K562 (cell line): ENCODE results near the gene TFF1. TPM values are rescaled to one million over a fixed set of nuclear protein-coding genes. Genes with fewer than 3 reads are reported as not detected.

Source experiments
- ATAC-seq: fragments of 200-7000 bp; cut with Tn5 transposase; 3 replicates; pipeline ENCODE4 v1.9.1; 2020; ENCODE audit warnings: moderate library complexity
- BruUV-seq: library from RNA; stranded (reverse); fragments of 400-500 nt; replicated peaks from 2 replicates; lab custom pipeline; 2021; lab: Mats Ljungman, UMichigan
- CTCF ChIA-PET: fragments of 300-600 bp; formaldehyde crosslinking; extraction: SDS; loops from one replicate; lab custom pipeline; 2021; ENCODE audit warnings: low intra/inter-chr PET ratio; lab: Yijun Ruan, JAX
- POLR2A ChIA-PET: fragments of 300-600, 350-650 bp; sonication (Branson Sonifier 250); formaldehyde crosslinking; extraction: SDS; loops from one replicate; lab custom pipeline; 2021; ENCODE audit warnings: antibody characterized with exemption, inconsistent platforms; lab: Yijun Ruan, JAX
- DNase-seq, 4 experiments: peaks; one replicate each; pipeline versions ENCODE4 v3.0.0 to v3.0.0-alpha.2; 2011 to 2018; ENCODE audit warnings: low spot score in 3 of 4, mixed read lengths in 3 of 4; ENCODE audit errors: extremely low read depth in 1 of 4
- FAIRE-seq: peaks from 2 replicates; lab custom pipeline; 2011; peaks lifted over from hg19 to GRCh38; lab: Jason Lieb, UNC
- H2AFZ ChIP-seq: 2 replicates; pipeline ENCODE4 v1.6.0; 2011; ENCODE audit warnings: low read depth, low read length, control low read depth, inconsistent platforms
- H3K27ac ChIP-seq: fragments of 200-600 bp; 3 replicates; pipeline ENCODE4 v1.8.0; 2011; ENCODE audit warnings: low read depth, mild to moderate bottlenecking, control low read depth, inconsistent platforms, low read length, moderate library complexity, mixed read lengths; ENCODE audit errors: extremely low read depth
- H3K27me3 ChIP-seq, 2 experiments: fragments of 300-600 bp in 1 of 2; 2 replicates in 1 of 2; 3 replicates in 1 of 2; pipeline versions ENCODE4 v1.6.0 to v1.8.0; 2011; ENCODE audit warnings: inconsistent platforms in 2 of 2, low read length in 2 of 2, mild to moderate bottlenecking in 1 of 2, mixed read lengths in 1 of 2, moderate library complexity in 1 of 2; ENCODE audit not compliant: control insufficient read depth in 2 of 2, insufficient read depth in 2 of 2
- H3K36me3 ChIP-seq: fragments of 300-600 bp; 3 replicates; pipeline ENCODE4 v1.8.0; 2011; ENCODE audit warnings: mild to moderate bottlenecking, low read length, inconsistent platforms; ENCODE audit not compliant: control insufficient read depth, insufficient read depth
- H3K4me1 ChIP-seq, 2 experiments: fragments of 200-600 bp in 1 of 2; replicated peaks in 1 of 2; 2 replicates in 1 of 2; 3 replicates in 1 of 2; pipeline versions ENCODE4 v1.5.1 to v1.8.0; 2011; ENCODE audit warnings: inconsistent platforms in 2 of 2, low read length in 2 of 2, mild to moderate bottlenecking in 1 of 2, mixed read lengths in 1 of 2, moderate library complexity in 1 of 2; ENCODE audit not compliant: control insufficient read depth in 2 of 2, insufficient read depth in 2 of 2
- H3K4me2 ChIP-seq: 2 replicates; pipeline ENCODE4 v1.6.1; 2011; ENCODE audit warnings: low read length, control low read depth, inconsistent platforms, mixed read lengths; ENCODE audit not compliant: insufficient read depth
- H3K4me3 ChIP-seq: fragments of 200-600 bp; sonication (generic), shearing (Covaris generic); 2 replicates; pipeline ENCODE4 v1.5.1; 2016; ENCODE audit warnings: control low read depth, inconsistent platforms
- H3K79me2 ChIP-seq: fragments of 200-600 bp; 3 replicates; pipeline ENCODE4 v1.8.0; 2011; ENCODE audit warnings: low read length, inconsistent platforms; ENCODE audit not compliant: control insufficient read depth, insufficient read depth
- H3K9ac ChIP-seq, 2 experiments: 2 replicates each; pipeline versions ENCODE4 v1.6.0 to v1.6.1; 2011; ENCODE audit warnings: low read depth in 2 of 2, low read length in 2 of 2, control low read depth in 1 of 2, inconsistent platforms in 1 of 2, mild to moderate bottlenecking in 1 of 2, mixed read lengths in 1 of 2; ENCODE audit not compliant: insufficient read depth in 1 of 2
- H3K9me1 ChIP-seq: one replicate; pipeline ENCODE4 v1.6.0; 2011; ENCODE audit warnings: inconsistent platforms, mild to moderate bottlenecking, low read length, moderate library complexity; ENCODE audit not compliant: control insufficient read depth, insufficient read depth
- H3K9me3 ChIP-seq: replicated peaks from 2 replicates; pipeline ENCODE4 v1.5.1; 2011; ENCODE audit warnings: low read depth, low read length, inconsistent platforms; ENCODE audit not compliant: control insufficient read depth, insufficient read depth
- H4K20me1 ChIP-seq: replicated peaks from 2 replicates; pipeline ENCODE4 v1.6.1; 2011; ENCODE audit warnings: low read length, inconsistent platforms, mixed read lengths; ENCODE audit not compliant: control insufficient read depth, insufficient read depth
- CBX8 ChIP-seq: fragments of 200-600 bp; sonication (generic); IDR thresholded peaks from 2 replicates; pipeline ENCODE4 v1.6.1; 2012; ENCODE audit warnings: borderline replicate concordance, mixed run types, low read depth, mild to moderate bottlenecking, moderate library complexity, mixed read lengths, low read length, control low read depth, inconsistent platforms; ENCODE audit not compliant: poor library complexity, severe bottlenecking; ENCODE audit errors: extremely low read depth
- PRPF4 ChIP-seq: fragments of 200-400 bp; formaldehyde crosslinking; IDR thresholded peaks from one replicate; pipeline ENCODE4 v1.6.1; 2017; ENCODE audit warnings: low read length, low read depth, mild to moderate bottlenecking; ENCODE audit not compliant: insufficient read depth, poor library complexity, severe bottlenecking
- SMAD4 ChIP-seq: fragments of 250-450 bp; sonication (Bioruptor Pico); conservative IDR thresholded peaks from 2 replicates; pipeline ENCODE4 v1.8.0; 2021; ENCODE audit warnings: inconsistent platforms, mild to moderate bottlenecking, moderate library complexity
- SMARCB1 ChIP-seq: IDR thresholded peaks from 2 replicates; pipeline ENCODE4 v1.6.1; 2011; ENCODE audit warnings: improper control_type of control experiment, low read depth; ENCODE audit not compliant: insufficient read length
- SREBF1 ChIP-seq: fragments of 150-350 bp; IDR thresholded peaks from 2 replicates; pipeline ENCODE4 v1.6.1; 2014; ENCODE audit warnings: antibody characterized with exemption, low read depth, low read length, borderline replicate concordance
- WGBS: fragments of 100-300 bp; shearing (Covaris generic); methylation state at CpG from one replicate; pipeline ENCODE4 v1.1.6; 2016; ENCODE audit warnings: low coverage, mixed read lengths; ENCODE audit not compliant: insufficient coverage; ENCODE audit errors: missing lambda C conversion rate; 5-methylcytosine and 5-hydroxymethylcytosine counted together
- in situ Hi-C: fragments of 300-500 bp; cut with MboI; formaldehyde crosslinking; loops from 4 replicates; pipeline ENCODE4 v1.15.0; 2018; ENCODE audit warnings: inconsistent platforms, mixed read lengths
- intact Hi-C: fragments of 100-400 bp; cut with micrococcal nuclease; formaldehyde crosslinking; loops from 2 replicates; pipeline ENCODE4 v1.14.2; 2022
- polyA plus RNA-seq, 8 experiments: library from polyadenylated mRNA; depleted of rRNA in 4 of 8; stranded (reverse) in 5 of 8; unstranded in 3 of 8; fragments of >200 nt; fragmentation: Nextera tagmentation in 2 of 8; fragmentation: Illumina TruSeq in 1 of 8; extraction: Ambion mirVana in 2 of 8; extraction: Trizol in 1 of 8; gene quantifications; 2 replicates each; pipeline versions ENCODE4 v1.2.1 to v1.2.3, GENCODE V29; 2011 to 2014; ENCODE audit warnings: inconsistent platforms in 1 of 8, missing spikeins in 1 of 8
- total RNA-seq, 7 experiments: library from RNA; depleted of rRNA in 6 of 7; stranded (reverse); fragments of >200 nt in 6 of 7; fragmentation: Illumina TruSeq in 2 of 7; extraction: Trizol in 2 of 7; gene quantifications; 2 replicates each; pipeline versions ENCODE4 v1.2.1 to v1.2.3, GENCODE V29; 2011 to 2021; ENCODE audit warnings: low replicate concordance in 1 of 7
- TF ChIP-seq, protein P1 (sequence below): sonication (generic); IDR thresholded peaks from 2 replicates; pipeline ENCODE4 v1.6.1; 2016
- TF ChIP-seq, protein P2 (sequence below): fragments of 200-800 bp; sonication (Bioruptor generic); IDR thresholded peaks from 2 replicates; pipeline ENCODE4 v1.6.1; 2016; ENCODE audit warnings: missing genetic modification characterization, missing compliant biosample characterization

Gene TFF1
- total and polyA plus RNA-seq, 9 of the 15 experiments (the other 6 are each of a cell fraction or from before 2014, with no cell fraction given), result 0.31 TPM; not detected in 8

DNA sequence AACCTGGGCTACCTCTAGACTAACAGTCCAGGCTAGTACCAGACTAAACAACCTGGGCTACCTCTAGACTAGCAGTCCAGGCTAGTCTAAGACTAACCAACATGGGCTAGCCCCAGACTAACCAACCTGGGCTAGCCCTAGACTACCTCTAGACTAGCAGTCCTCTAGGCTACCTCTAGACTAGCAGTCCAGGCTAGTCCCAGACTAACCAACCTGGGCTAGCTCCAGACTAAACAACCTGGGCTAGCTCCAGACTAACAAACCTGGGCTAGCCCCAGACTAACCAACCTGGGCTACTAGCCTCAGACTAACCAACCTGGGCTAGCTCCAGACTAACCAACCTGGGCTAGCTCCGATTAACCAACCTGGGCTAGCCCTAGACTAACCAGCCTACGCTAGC is 17.6 kb downstream of the TFF1 start:
- Histone ChIP-seq H3K9me1 (no peaks in the 10 kb centered on the region), H3K4me2 (no peak overlapping the region), H3K27ac (no peak overlapping the region), H3K79me2 (no peaks in the 10 kb centered on the region), H2AFZ (no peak overlapping the region), H3K27me3 (peaks cover 32 to 70% of the 10 kb centered on the region in 2 experiments), H3K9me3 (no peaks in the 10 kb centered on the region), H3K9ac (no peak overlapping the region), H3K4me1 (peaks cover 0 to 4% of the 10 kb centered on the region in 2 experiments; a peak in 1 of 5 replicates), H3K4me3 (no peak overlapping the region), H4K20me1 (no peaks in the 10 kb centered on the region; the same call in 1 of the 2 replicates), H3K36me3 (no peaks in the 10 kb centered on the region)
- 9% methylated on average over 2 of the region's 2 CpGs for WGBS
- CTCF ChIA-PET, result interaction anchor here (0.6 kb wide), 1 partner anchor 420 kb away, joined by 3 read pairs; no protein-coding TSS in a partner anchor
- TF ChIP-seq, protein P1, sequence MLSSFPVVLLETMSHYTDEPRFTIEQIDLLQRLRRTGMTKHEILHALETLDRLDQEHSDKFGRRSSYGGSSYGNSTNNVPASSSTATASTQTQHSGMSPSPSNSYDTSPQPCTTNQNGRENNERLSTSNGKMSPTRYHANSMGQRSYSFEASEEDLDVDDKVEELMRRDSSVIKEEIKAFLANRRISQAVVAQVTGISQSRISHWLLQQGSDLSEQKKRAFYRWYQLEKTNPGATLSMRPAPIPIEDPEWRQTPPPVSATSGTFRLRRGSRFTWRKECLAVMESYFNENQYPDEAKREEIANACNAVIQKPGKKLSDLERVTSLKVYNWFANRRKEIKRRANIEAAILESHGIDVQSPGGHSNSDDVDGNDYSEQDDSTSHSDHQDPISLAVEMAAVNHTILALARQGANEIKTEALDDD, result peak; percentile 94
- TF ChIP-seq SMARCB1 (no peak), CBX8 (no peak), SMAD4 (CRISPR knock-in tag) (no peak), SREBF1 (no peak), PRPF4 (no peak)
- TF ChIP-seq, protein P2, sequence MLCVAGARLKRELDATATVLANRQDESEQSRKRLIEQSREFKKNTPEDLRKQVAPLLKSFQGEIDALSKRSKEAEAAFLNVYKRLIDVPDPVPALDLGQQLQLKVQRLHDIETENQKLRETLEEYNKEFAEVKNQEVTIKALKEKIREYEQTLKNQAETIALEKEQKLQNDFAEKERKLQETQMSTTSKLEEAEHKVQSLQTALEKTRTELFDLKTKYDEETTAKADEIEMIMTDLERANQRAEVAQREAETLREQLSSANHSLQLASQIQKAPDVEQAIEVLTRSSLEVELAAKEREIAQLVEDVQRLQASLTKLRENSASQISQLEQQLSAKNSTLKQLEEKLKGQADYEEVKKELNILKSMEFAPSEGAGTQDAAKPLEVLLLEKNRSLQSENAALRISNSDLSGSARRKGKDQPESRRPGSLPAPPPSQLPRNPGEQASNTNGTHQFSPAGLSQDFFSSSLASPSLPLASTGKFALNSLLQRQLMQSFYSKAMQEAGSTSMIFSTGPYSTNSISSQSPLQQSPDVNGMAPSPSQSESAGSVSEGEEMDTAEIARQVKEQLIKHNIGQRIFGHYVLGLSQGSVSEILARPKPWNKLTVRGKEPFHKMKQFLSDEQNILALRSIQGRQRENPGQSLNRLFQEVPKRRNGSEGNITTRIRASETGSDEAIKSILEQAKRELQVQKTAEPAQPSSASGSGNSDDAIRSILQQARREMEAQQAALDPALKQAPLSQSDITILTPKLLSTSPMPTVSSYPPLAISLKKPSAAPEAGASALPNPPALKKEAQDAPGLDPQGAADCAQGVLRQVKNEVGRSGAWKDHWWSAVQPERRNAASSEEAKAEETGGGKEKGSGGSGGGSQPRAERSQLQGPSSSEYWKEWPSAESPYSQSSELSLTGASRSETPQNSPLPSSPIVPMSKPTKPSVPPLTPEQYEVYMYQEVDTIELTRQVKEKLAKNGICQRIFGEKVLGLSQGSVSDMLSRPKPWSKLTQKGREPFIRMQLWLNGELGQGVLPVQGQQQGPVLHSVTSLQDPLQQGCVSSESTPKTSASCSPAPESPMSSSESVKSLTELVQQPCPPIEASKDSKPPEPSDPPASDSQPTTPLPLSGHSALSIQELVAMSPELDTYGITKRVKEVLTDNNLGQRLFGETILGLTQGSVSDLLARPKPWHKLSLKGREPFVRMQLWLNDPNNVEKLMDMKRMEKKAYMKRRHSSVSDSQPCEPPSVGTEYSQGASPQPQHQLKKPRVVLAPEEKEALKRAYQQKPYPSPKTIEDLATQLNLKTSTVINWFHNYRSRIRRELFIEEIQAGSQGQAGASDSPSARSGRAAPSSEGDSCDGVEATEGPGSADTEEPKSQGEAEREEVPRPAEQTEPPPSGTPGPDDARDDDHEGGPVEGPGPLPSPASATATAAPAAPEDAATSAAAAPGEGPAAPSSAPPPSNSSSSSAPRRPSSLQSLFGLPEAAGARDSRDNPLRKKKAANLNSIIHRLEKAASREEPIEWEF, result no peak
- no TSS peak for BruUV-seq
- DNase-seq, result no peak
- POLR2A ChIA-PET, result interaction anchor here (0.7 kb wide), 1 partner anchor 12 kb away, joined by 3 read pairs; no protein-coding TSS in a partner anchor
- intact Hi-C loops (no loop called here), in situ Hi-C loops (no loop called here)
- no peak for FAIRE-seq
- ATAC-seq, result no peak
